Panc1 (cell line): ENCODE data around the gene ETHE1.

Experiments used
- POLR2AphosphoS5 ChIP-seq: IDR thresholded peaks from 2 replicates; pipeline ENCODE4 v1.6.1; 2012; ENCODE audit warnings: mild to moderate bottlenecking, low read depth, low read length, moderate library complexity
- TF ChIP-seq, protein P1 (sequence below): fragments of 450-650 bp; IDR thresholded peaks from 2 replicates; pipeline ENCODE4 v1.5.1; 2017; ENCODE audit warnings: mild to moderate bottlenecking

DNA sequence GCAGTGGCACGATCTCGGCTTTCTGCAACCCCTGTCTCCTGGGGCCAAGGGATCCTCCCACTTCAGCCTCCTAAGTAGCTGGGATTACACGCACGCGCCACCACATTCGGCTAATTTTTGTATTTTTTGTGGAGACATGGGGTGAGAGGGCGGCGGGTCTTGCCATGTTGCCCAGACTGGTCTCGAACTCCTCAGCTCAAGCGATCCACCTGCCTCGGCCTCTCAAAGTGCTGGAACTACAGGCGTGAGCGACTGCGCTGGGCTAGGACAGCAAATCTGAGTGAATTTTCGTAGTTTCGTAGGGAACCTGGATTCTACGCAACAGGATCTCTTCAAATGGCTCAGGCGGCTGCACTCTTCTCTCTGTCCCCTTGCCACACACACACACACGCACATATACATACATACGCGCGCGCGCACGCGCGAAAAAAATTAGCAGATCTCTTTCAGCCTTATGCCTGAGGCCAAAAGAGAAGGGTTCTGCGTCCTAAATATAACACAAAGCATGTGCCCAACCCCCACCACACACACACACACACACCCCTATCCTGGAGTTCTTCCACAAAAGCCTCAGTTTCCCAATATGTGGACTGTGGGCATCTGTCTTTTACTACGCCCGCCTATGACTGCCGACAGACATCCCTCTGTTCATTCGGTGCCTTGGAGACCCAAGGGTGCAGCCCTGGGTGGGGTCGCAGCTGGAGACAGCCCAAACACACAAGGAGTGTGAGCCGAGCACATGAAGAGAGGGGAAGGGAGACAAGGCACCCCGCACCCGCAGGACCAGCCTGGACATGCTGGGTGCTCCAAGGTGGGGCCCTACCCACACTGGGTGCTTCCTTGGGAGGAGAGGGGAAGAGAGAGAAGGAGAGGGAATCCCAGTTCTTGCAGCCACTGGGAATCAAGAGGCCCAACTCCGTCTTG, 49.2 kb upstream of the ETHE1 start:
- TF ChIP-seq, protein P1, sequence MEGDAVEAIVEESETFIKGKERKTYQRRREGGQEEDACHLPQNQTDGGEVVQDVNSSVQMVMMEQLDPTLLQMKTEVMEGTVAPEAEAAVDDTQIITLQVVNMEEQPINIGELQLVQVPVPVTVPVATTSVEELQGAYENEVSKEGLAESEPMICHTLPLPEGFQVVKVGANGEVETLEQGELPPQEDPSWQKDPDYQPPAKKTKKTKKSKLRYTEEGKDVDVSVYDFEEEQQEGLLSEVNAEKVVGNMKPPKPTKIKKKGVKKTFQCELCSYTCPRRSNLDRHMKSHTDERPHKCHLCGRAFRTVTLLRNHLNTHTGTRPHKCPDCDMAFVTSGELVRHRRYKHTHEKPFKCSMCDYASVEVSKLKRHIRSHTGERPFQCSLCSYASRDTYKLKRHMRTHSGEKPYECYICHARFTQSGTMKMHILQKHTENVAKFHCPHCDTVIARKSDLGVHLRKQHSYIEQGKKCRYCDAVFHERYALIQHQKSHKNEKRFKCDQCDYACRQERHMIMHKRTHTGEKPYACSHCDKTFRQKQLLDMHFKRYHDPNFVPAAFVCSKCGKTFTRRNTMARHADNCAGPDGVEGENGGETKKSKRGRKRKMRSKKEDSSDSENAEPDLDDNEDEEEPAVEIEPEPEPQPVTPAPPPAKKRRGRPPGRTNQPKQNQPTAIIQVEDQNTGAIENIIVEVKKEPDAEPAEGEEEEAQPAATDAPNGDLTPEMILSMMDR: no peak
- TF ChIP-seq POLR2AphosphoS5: no peak
